GM23338 (cell line): ENCODE results near the gene AP5M1. TPM values are rescaled to one million over a fixed set of nuclear protein-coding genes. Genes with fewer than 3 reads are reported as not detected.

Source experiments
- ATAC-seq: fragments of 200-7000 bp; cut with Tn5 transposase; 3 replicates; pipeline ENCODE4 v1.9.1; 2020
- DNase-seq: peaks from one replicate; pipeline ENCODE4 v3.0.0-alpha.2; 2015; ENCODE audit warnings: low spot score
- H2AFZ ChIP-seq: fragments of 200-600 bp; sonication (generic); 2 replicates; pipeline ENCODE4 v1.8.0; 2016; ENCODE audit warnings: antibody characterized with exemption, mild to moderate bottlenecking, moderate library complexity
- H3F3A ChIP-seq: fragments of 200-600 bp; sonication (generic); replicated peaks from 2 replicates; pipeline ENCODE4 v1.8.0; 2017; ENCODE audit warnings: antibody characterized with exemption, mixed run types, low read depth
- H3K27ac ChIP-seq: fragments of 200-600 bp; sonication (generic); 2 replicates; pipeline ENCODE4 v1.6.1; 2016; ENCODE audit warnings: low read depth
- H3K27me3 ChIP-seq: fragments of 200-600 bp; sonication (generic); 2 replicates; pipeline ENCODE4 v1.8.0; 2016; ENCODE audit warnings: mild to moderate bottlenecking, mixed run types, moderate library complexity; ENCODE audit not compliant: insufficient read depth
- H3K36me3 ChIP-seq: fragments of 200-600 bp; sonication (generic); 2 replicates; pipeline ENCODE4 v1.8.0; 2016; ENCODE audit warnings: mild to moderate bottlenecking; ENCODE audit not compliant: insufficient read depth
- H3K4me1 ChIP-seq: fragments of 200-600 bp; sonication (generic); 2 replicates; pipeline ENCODE4 v1.8.0; 2016; ENCODE audit warnings: mild to moderate bottlenecking, moderate library complexity; ENCODE audit not compliant: insufficient read depth
- H3K4me2 ChIP-seq: fragments of 200-600 bp; sonication (generic); 2 replicates; pipeline ENCODE4 v1.7.1; 2017; ENCODE audit warnings: mixed run types
- H3K4me3 ChIP-seq: fragments of 200-600 bp; sonication (generic); 2 replicates; pipeline ENCODE4 v1.6.1; 2016; ENCODE audit warnings: mixed run types
- H3K79me2 ChIP-seq: fragments of 200-600 bp; sonication (generic); replicated peaks from 2 replicates; pipeline ENCODE4 v1.8.0; 2017; ENCODE audit warnings: mild to moderate bottlenecking; ENCODE audit not compliant: insufficient read depth
- H3K9me2 ChIP-seq: fragments of 200-600 bp; sonication (generic); 2 replicates; pipeline ENCODE4 v1.8.0; 2017; ENCODE audit not compliant: insufficient read depth
- H4K20me1 ChIP-seq: fragments of 200-600 bp; sonication (generic); replicated peaks from 2 replicates; pipeline ENCODE4 v1.8.0; 2017; ENCODE audit warnings: mild to moderate bottlenecking; ENCODE audit not compliant: insufficient read depth
- H3K27ac Mint-ChIP-seq: 2 replicates; pipeline ENCODE4 v1.8.0; 2020; ENCODE audit warnings: inconsistent platforms, mild to moderate bottlenecking, moderate library complexity, mixed read lengths
- H3K27me3 Mint-ChIP-seq: 3 replicates; pipeline ENCODE4 v1.8.0; 2022; ENCODE audit warnings: low read depth, mild to moderate bottlenecking, moderate library complexity, mixed read lengths, inconsistent platforms; ENCODE audit not compliant: insufficient read depth, poor library complexity
- H3K36me3 Mint-ChIP-seq: 3 replicates; pipeline ENCODE4 v1.8.0; 2021; ENCODE audit warnings: low read depth, mild to moderate bottlenecking, inconsistent platforms, moderate library complexity, mixed read lengths
- H3K4me1 Mint-ChIP-seq: 3 replicates; pipeline ENCODE4 v1.8.0; 2020; ENCODE audit warnings: mild to moderate bottlenecking, inconsistent platforms, mixed read lengths
- H3K4me3 Mint-ChIP-seq: 3 replicates; pipeline ENCODE4 v1.8.0; 2021; ENCODE audit warnings: moderate library complexity, mild to moderate bottlenecking, inconsistent platforms, mixed read lengths
- H3K9me3 Mint-ChIP-seq: 3 replicates; pipeline ENCODE4 v1.8.0; 2020; ENCODE audit warnings: moderate library complexity, mild to moderate bottlenecking, inconsistent platforms, mixed read lengths
- POLR2AphosphoS5 ChIP-seq: IDR thresholded peaks from 2 replicates; pipeline ENCODE4 v1.6.1; 2016; ENCODE audit warnings: antibody characterized with exemption, low read depth
- ZNF114 ChIP-seq: fragments of 250-450 bp; sonication (Bioruptor Pico); IDR thresholded peaks from 2 replicates; pipeline ENCODE4 v1.5.0; 2020; ENCODE audit warnings: mild to moderate bottlenecking, moderate library complexity
- ZNF462 ChIP-seq: fragments of 250-450 bp; sonication (Bioruptor Pico); IDR thresholded peaks from 2 replicates; pipeline ENCODE4 v1.5.0; 2020; ENCODE audit warnings: mild to moderate bottlenecking, moderate library complexity
- polyA plus RNA-seq: library from polyadenylated mRNA; unstranded; fragments of >200 nt; fragmentation: Nextera tagmentation; extraction: Ambion mirVana; gene quantifications from 2 replicates; pipeline ENCODE4 v1.2.1, GENCODE V29; 2016
- total RNA-seq: library from RNA; depleted of rRNA; stranded (reverse); fragments of >200 nt; shearing (Covaris generic); gene quantifications from 2 replicates; pipeline ENCODE4 v1.2.3, GENCODE V29; 2014
- TF ChIP-seq, protein P1 (sequence below), 2 experiments: fragments of 200-600 bp in 1 of 2; sonication (generic) in 1 of 2; conservative IDR thresholded peaks; 2 replicates each; pipeline versions ENCODE4 v1.5.1 to v1.6.1; 2016 to 2017; ENCODE audit warnings: antibody characterized with exemption in 2 of 2, low read depth in 2 of 2, mild to moderate bottlenecking in 2 of 2, moderate library complexity in 1 of 2

The AP5M1 gene
- total and polyA plus RNA-seq, 2 experiments from 2014 or later, result 27.2 to 43.7 TPM

DNA sequence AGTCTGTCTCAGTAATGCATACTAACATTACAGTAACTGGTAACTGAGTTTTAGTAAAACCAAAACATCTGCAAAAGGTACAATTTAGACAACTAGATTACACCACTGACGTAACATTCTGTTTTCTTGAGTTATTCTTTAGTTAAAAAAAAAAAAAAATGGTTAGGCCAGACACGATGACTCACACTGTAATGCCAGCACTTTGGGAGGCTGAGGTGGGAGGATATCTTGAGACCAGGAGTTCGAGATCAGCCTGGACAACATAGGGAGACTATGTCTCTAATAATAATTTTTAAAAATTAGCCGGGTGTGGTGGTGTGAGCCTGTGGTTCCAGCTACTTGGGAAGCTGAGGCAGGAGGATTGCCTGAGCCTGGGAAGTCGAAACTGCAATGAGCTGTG, 34.1 kb downstream of the AP5M1 start:
- no peak overlapping the region for H3K4me2 ChIP-seq
- no peaks in the 10 kb centered on the region for H3F3A ChIP-seq
- H3K9me3 Mint-ChIP-seq, result no peaks in the 10 kb centered on the region
- H3K4me3 Mint-ChIP-seq, result no peak overlapping the region
- no peak overlapping the region for H3K27ac Mint-ChIP-seq
- ATAC-seq (no peak), DNase-seq (no peak)
- H3K4me1 ChIP-seq, result no peaks in the 10 kb centered on the region; the same call in 1 of the 2 replicates
- H3K27me3 ChIP-seq, result no peaks in the 10 kb centered on the region
- H3K9me2 ChIP-seq, result no peaks in the 10 kb centered on the region
- no peaks in the 10 kb centered on the region for H4K20me1 ChIP-seq
- peaks cover 8% of the 10 kb centered on the region; the same call in 2 of the 3 replicates for H3K4me1 Mint-ChIP-seq
- H3K4me3 ChIP-seq, result no peak overlapping the region
- no peaks in the 10 kb centered on the region for H3K36me3 ChIP-seq
- H3K27ac ChIP-seq, result no peak overlapping the region
- peaks cover 3% of the 10 kb centered on the region for H3K27me3 Mint-ChIP-seq
- no peak for TF ChIP-seq ZNF462
- H2AFZ ChIP-seq, result no peak overlapping the region
- H3K36me3 Mint-ChIP-seq, result no peaks in the 10 kb centered on the region
- no peaks in the 10 kb centered on the region for H3K79me2 ChIP-seq

- Histone ChIP-seq H3K9me2 (no peaks in the 10 kb centered on the region), H3F3A (no peaks in the 10 kb centered on the region), H3K4me3 (no peak overlapping the region), H3K4me1 (no peaks in the 10 kb centered on the region), H3K4me2 (no peak overlapping the region), H3K36me3 (no peaks in the 10 kb centered on the region), H4K20me1 (no peaks in the 10 kb centered on the region), H3K79me2 (no peaks in the 10 kb centered on the region), H3K27ac (no peak overlapping the region), H2AFZ (no peak overlapping the region), H3K27me3 (no peaks in the 10 kb centered on the region)
- Mint-ChIP-seq H3K27ac (no peak overlapping the region), H3K9me3 (no peaks in the 10 kb centered on the region), H3K27me3 (peaks cover 5% of the 10 kb centered on the region), H3K4me3 (no peak overlapping the region), H3K36me3 (no peaks in the 10 kb centered on the region), H3K4me1 (no peaks in the 10 kb centered on the region)
- DNase-seq, result no peak
- TF ChIP-seq, protein P1, sequence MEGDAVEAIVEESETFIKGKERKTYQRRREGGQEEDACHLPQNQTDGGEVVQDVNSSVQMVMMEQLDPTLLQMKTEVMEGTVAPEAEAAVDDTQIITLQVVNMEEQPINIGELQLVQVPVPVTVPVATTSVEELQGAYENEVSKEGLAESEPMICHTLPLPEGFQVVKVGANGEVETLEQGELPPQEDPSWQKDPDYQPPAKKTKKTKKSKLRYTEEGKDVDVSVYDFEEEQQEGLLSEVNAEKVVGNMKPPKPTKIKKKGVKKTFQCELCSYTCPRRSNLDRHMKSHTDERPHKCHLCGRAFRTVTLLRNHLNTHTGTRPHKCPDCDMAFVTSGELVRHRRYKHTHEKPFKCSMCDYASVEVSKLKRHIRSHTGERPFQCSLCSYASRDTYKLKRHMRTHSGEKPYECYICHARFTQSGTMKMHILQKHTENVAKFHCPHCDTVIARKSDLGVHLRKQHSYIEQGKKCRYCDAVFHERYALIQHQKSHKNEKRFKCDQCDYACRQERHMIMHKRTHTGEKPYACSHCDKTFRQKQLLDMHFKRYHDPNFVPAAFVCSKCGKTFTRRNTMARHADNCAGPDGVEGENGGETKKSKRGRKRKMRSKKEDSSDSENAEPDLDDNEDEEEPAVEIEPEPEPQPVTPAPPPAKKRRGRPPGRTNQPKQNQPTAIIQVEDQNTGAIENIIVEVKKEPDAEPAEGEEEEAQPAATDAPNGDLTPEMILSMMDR (conservative IDR thresholded peaks at IDR 0.05; ENCODE audit: low read depth in 2 of 2), result no peak
- no peak for TF ChIP-seq ZNF114 (CRISPR knock-in tag)
- no peak for TF ChIP-seq POLR2AphosphoS5
- ATAC-seq, result no peak
Measured at GRCh38 chr14:57314396-57315089, 45.8 kb downstream of the AP5M1 start.
